Tibial artery (tissue), 4 donors: ENCODE data around the gene SIMC1.

Experiments
- DNase-seq, 2 donors: peaks; one replicate each; pipeline ENCODE4 v3.0.0-alpha.2; 2019
- H3K27ac ChIP-seq, 2 donors: fragments of 200-600 bp; sonication (generic) in 1 of 2; 1 replicate in 1 of 2; 2 replicates in 1 of 2; pipeline ENCODE4 v1.5.1; 2018 to 2019; ENCODE audit warnings: mild to moderate bottlenecking in 1 of 2
- H3K27me3 ChIP-seq, 2 donors: fragments of 200-600 bp; sonication (generic) in 1 of 2; one replicate each; pipeline versions ENCODE4 v1.5.1 to v1.6.0; 2016 to 2019
- H3K36me3 ChIP-seq, 3 donors: fragments of 200-600 bp; sonication (generic) in 2 of 3; one replicate each; pipeline ENCODE4 v1.5.1; 2016 to 2019; ENCODE audit warnings: mild to moderate bottlenecking in 2 of 3
- H3K4me1 ChIP-seq, 4 donors: fragments of 200-600 bp; sonication (generic) in 2 of 4; 1 replicate in 3 of 4; 2 replicates in 1 of 4; pipeline ENCODE4 v1.5.1; 2016 to 2019
- H3K4me3 ChIP-seq, 2 donors: fragments of 200-600 bp; sonication (generic) in 1 of 2; 1 replicate in 1 of 2; 2 replicates in 1 of 2; pipeline ENCODE4 v1.5.1; 2018 to 2019; ENCODE audit warnings: mild to moderate bottlenecking in 2 of 2
- H3K9me3 ChIP-seq, 3 donors: fragments of 200-600 bp; sonication (generic) in 1 of 3; one replicate each; pipeline ENCODE4 v1.5.1; 2016 to 2019
- intact Hi-C: fragments of 100-400 bp; cut with DNase I; formaldehyde crosslinking; loops from one replicate; pipeline ENCODE4 v1.15.0; 2023; ENCODE audit warnings: low total_unique reads
- TF ChIP-seq, protein P1 (sequence below), 2 experiments: fragments of 200-600 bp in 1 of 2; fragments of 450-650 bp in 1 of 2; IDR thresholded peaks; one replicate each; pipeline ENCODE4 v1.5.1; 2017 to 2019; ENCODE audit warnings: antibody characterized with exemption in 2 of 2, mild to moderate bottlenecking in 1 of 2, moderate library complexity in 1 of 2

SIMC1 gene

DNA sequence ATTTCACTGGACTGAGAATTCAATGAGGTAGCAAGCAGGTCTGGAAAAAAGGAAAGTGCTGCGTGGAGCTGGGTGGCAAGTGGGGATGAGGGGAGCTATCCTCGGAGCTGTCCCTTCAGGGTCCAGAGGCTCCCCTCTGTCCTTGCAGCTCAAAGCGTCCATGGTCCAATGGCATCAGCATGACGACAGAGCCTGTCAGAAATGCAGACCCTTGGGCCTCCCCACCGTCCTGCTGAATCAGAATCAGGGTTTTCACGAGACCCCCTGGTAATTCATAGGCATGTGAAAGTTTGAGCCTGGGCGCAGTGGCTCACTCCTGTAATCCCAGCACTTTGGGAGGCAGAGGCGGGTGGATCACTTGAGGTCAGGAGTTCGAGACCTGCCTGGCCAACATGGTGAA is 155.9 kb downstream of the SIMC1 start:
- no peaks in the 10 kb centered on the region for H3K9me3 ChIP-seq
- no peak for DNase-seq
- peaks cover 17 to 78% (median 71%) of the 10 kb centered on the region in 3 donors for H3K36me3 ChIP-seq
- no peak overlapping the region for H3K27ac ChIP-seq
- H3K4me1 ChIP-seq, result peaks cover 0 to 7% (median 6%) of the 10 kb centered on the region in 4 donors
- H3K4me3 ChIP-seq, result no peak overlapping the region
- intact Hi-C loops, result no loop called here
- H3K27me3 ChIP-seq, result no peaks in the 10 kb centered on the region
- TF ChIP-seq, protein P1, sequence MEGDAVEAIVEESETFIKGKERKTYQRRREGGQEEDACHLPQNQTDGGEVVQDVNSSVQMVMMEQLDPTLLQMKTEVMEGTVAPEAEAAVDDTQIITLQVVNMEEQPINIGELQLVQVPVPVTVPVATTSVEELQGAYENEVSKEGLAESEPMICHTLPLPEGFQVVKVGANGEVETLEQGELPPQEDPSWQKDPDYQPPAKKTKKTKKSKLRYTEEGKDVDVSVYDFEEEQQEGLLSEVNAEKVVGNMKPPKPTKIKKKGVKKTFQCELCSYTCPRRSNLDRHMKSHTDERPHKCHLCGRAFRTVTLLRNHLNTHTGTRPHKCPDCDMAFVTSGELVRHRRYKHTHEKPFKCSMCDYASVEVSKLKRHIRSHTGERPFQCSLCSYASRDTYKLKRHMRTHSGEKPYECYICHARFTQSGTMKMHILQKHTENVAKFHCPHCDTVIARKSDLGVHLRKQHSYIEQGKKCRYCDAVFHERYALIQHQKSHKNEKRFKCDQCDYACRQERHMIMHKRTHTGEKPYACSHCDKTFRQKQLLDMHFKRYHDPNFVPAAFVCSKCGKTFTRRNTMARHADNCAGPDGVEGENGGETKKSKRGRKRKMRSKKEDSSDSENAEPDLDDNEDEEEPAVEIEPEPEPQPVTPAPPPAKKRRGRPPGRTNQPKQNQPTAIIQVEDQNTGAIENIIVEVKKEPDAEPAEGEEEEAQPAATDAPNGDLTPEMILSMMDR (IDR thresholded peaks at IDR 0.05), result no peak

DNA sequence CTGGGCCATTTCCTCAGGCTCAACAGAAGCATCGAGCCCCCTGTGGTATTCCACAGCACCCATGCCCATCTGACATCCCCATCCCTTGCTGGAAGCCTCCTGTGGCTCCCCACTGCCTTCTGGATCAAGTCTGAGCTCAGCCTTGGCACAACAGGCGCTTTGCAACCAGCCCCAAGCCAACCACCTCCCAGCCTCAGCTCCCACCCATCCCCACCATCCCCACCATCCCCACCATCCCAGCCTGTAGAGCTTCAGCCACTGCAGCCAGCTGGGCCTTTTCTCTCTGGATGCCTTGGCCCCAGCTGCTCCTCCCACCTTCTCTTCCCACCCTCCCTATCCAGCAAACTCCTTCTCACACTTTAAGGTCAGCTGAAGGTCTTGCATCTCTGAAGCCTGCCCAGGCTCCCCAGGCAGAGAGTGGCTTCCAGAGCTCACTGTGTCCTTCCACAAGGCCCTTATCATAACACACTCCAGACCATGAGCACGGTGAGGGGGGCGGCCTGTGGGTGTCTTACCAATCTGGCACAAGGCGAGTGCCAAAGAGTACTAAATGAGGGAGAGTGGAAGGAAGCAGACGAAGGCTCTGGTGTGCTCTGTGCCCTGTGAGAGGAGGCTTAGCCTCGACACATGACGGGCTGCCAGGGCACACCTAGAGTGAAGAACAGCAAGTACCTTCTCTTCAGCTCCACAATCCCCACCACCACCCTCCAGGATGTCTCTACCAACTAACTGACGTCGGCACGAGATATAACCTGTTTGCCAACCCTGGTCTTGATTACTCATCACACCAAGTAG is 156.9 kb downstream of the SIMC1 start:
- no peak overlapping the region for H3K27ac ChIP-seq

More for the DNA sequence above, 156.9 kb downstream of the SIMC1 start:
- Histone ChIP-seq H3K36me3 (peaks cover 17 to 78% (median 71%) of the 10 kb centered on the region in 3 donors), H3K4me3 (no peak overlapping the region), H3K4me1 (peaks cover 0 to under 1% (median 0%) of the 10 kb centered on the region in 4 donors), H3K9me3 (no peaks in the 10 kb centered on the region), H3K27me3 (no peaks in the 10 kb centered on the region)
- intact Hi-C loops, result no loop called here
- no peak for DNase-seq
- TF ChIP-seq, protein P1 (IDR thresholded peaks at IDR 0.05), result no peak
